ENCODE measurements around the gene CCDC3. TPM values are rescaled to one million over a fixed set of nuclear protein-coding genes. Genes with fewer than 3 reads are reported as not detected.

CCDC3 gene
- total RNA-seq, 1 experiment from 2014 or later = not detected

- Histone ChIP-seq H3K4me2 (ENCODE audit: low read length) (no peak overlapping the region), H3K9me2 (replicated peaks; ENCODE audit: low read length) (no peaks in the 10 kb centered on the region), H3K27ac (ENCODE audit: low read length) (no peak overlapping the region), H3K4me3 (ENCODE audit: low read length) (no peak overlapping the region), H3K4me1 (ENCODE audit: insufficient read depth, low read length) (peaks cover 23% of the 10 kb centered on the region), H3K9ac (ENCODE audit: low read length) (no peak overlapping the region), H3K9me3 (ENCODE audit: low read length) (no peaks in the 10 kb centered on the region), H2AFZ (ENCODE audit: low read length) (no peak overlapping the region), H3F3A (ENCODE audit: low read length, unreplicated experiment) (no peaks in the 10 kb centered on the region), H3K79me2 (ENCODE audit: low read length) (no peaks in the 10 kb centered on the region), H3K36me3 (ENCODE audit: low read depth, low read length) (no peaks in the 10 kb centered on the region), H4K20me1 (ENCODE audit: low read length) (no peaks in the 10 kb centered on the region), H3K27me3 (ENCODE audit: low read length) (no peaks in the 10 kb centered on the region)
- POLR2A ChIA-PET (ENCODE audit: unreplicated experiment) = no interaction called here
- TF ChIP-seq EZH2 (IDR thresholded peaks at IDR 0.05; ENCODE audit: low read length, unreplicated experiment) (no peak), EZH2phosphoT487 (IDR thresholded peaks at IDR 0.05; ENCODE audit: borderline replicate concordance, low read length) (no peak), CTCF (conservative IDR thresholded peaks at IDR 0.05; ENCODE audit: low read depth, low read length) (no peak)
- BruUV-seq (replicated peaks) = no TSS peak
- intact Hi-C loops (cut with micrococcal nuclease) = loop anchor here (10.0 kb wide), 2 partner anchors 54 to 144 kb away; no protein-coding TSS in a partner anchor
- CTCF ChIA-PET = no interaction called here
- DNase-seq (no peak), ATAC-seq (no peak)
Observed at GRCh38 chr10:12910835-12911234, 90.7 kb downstream of the CCDC3 start.

GRCh38 chr10:12909836-12910185, 91.7 kb downstream of the CCDC3 start:
- Histone ChIP-seq H2AFZ (ENCODE audit: low read length) (no peak overlapping the region), H3F3A (ENCODE audit: low read length, unreplicated experiment) (no peaks in the 10 kb centered on the region), H3K4me1 (ENCODE audit: insufficient read depth, low read length) (peaks cover 18% of the 10 kb centered on the region), H3K79me2 (ENCODE audit: low read length) (no peaks in the 10 kb centered on the region), H3K27ac (ENCODE audit: low read length) (no peak overlapping the region), H3K9me3 (ENCODE audit: low read length) (no peaks in the 10 kb centered on the region), H3K4me3 (ENCODE audit: low read length) (no peak overlapping the region), H3K9me2 (replicated peaks; ENCODE audit: low read length) (no peaks in the 10 kb centered on the region), H3K27me3 (ENCODE audit: low read length) (no peaks in the 10 kb centered on the region), H3K36me3 (ENCODE audit: low read depth, low read length) (no peaks in the 10 kb centered on the region), H3K9ac (ENCODE audit: low read length) (no peak overlapping the region), H3K4me2 (ENCODE audit: low read length) (0 out of 2 replicates have a peak overlapping the region, but pooled peaks have one; percentile 22), H4K20me1 (ENCODE audit: low read length) (no peaks in the 10 kb centered on the region)
- intact Hi-C loops (cut with micrococcal nuclease) = loop anchor here (10.0 kb wide), 3 partner anchors 55 to 165 kb away; no protein-coding TSS in a partner anchor
- ChIA-PET CTCF (no interaction called here), POLR2A (ENCODE audit: unreplicated experiment) (interaction anchor here (0.6 kb wide), 1 partner anchor 33 kb away, joined by 3 read pairs; no protein-coding TSS in a partner anchor)
- BruUV-seq (replicated peaks) = no TSS peak
- ATAC-seq (peak; percentile 91), DNase-seq (peak; percentile 60)
- TF ChIP-seq EZH2phosphoT487 (IDR thresholded peaks at IDR 0.05; ENCODE audit: borderline replicate concordance, low read length) = no peak
- TF ChIP-seq EZH2 (IDR thresholded peaks at IDR 0.05; ENCODE audit: low read length, unreplicated experiment) = no peak
- no peak for TF ChIP-seq CTCF (conservative IDR thresholded peaks at IDR 0.05; ENCODE audit: low read depth, low read length)

- intact Hi-C loops (cut with micrococcal nuclease) = loop anchor here (10.0 kb wide), 1 partner anchor 165 kb away; no protein-coding TSS in a partner anchor
- Histone ChIP-seq H2AFZ (ENCODE audit: low read length) (no peak overlapping the region), H3K4me3 (ENCODE audit: low read length) (no peak overlapping the region), H3K9me2 (replicated peaks; ENCODE audit: low read length) (no peaks in the 10 kb centered on the region), H3K27me3 (ENCODE audit: low read length) (no peaks in the 10 kb centered on the region), H3K9ac (ENCODE audit: low read length) (no peak overlapping the region), H3K4me2 (ENCODE audit: low read length) (no peak overlapping the region), H3K27ac (ENCODE audit: low read length) (no peak overlapping the region), H3K36me3 (ENCODE audit: low read depth, low read length) (no peaks in the 10 kb centered on the region), H3K9me3 (ENCODE audit: low read length) (no peaks in the 10 kb centered on the region), H3K4me1 (ENCODE audit: insufficient read depth, low read length) (peaks cover 13% of the 10 kb centered on the region), H4K20me1 (ENCODE audit: low read length) (no peaks in the 10 kb centered on the region), H3K79me2 (ENCODE audit: low read length) (no peaks in the 10 kb centered on the region), H3F3A (ENCODE audit: low read length, unreplicated experiment) (no peaks in the 10 kb centered on the region)
- TF ChIP-seq EZH2 (IDR thresholded peaks at IDR 0.05; ENCODE audit: low read length, unreplicated experiment) (no peak), CTCF (conservative IDR thresholded peaks at IDR 0.05; ENCODE audit: low read depth, low read length) (no peak), EZH2phosphoT487 (IDR thresholded peaks at IDR 0.05; ENCODE audit: borderline replicate concordance, low read length) (no peak)
- no TSS peak for BruUV-seq (replicated peaks)
- CTCF ChIA-PET = no interaction called here
- ATAC-seq (no peak), DNase-seq (no peak)
- POLR2A ChIA-PET (ENCODE audit: unreplicated experiment) = no interaction called here
Observed at GRCh38 chr10:12909182-12909835, 92.2 kb downstream of the CCDC3 start.
